Kidney (tissue), 14 donors: ENCODE data around the gene OPHN1. TPM values are rescaled to one million over a fixed set of nuclear protein-coding genes. Genes with fewer than 3 reads are reported as not detected.

ENCODE experiments used
- DNase-seq, 5 donors: peaks; one replicate each; pipeline ENCODE4 v3.0.0-alpha.2; 2013 to 2020
- FAIRE-seq: peaks from 2 replicates; lab custom pipeline; 2012; peaks lifted over from hg19 to GRCh38; lab: Jason Lieb, UNC
- H3K27ac ChIP-seq, 2 donors: one replicate each; pipeline ENCODE4 v1.7.0; 2013; ENCODE audit warnings: low read depth in 2 of 2, low read length in 2 of 2, inconsistent platforms in 1 of 2
- H3K27me3 ChIP-seq: one replicate; pipeline ENCODE4 v1.7.1; 2013; ENCODE audit warnings: low read length, inconsistent platforms; ENCODE audit not compliant: control insufficient read depth, insufficient read depth
- H3K36me3 ChIP-seq, 3 donors: one replicate each; pipeline versions ENCODE4 v1.7.0 to v1.7.1; 2013; ENCODE audit warnings: low read length in 3 of 3, control low read depth in 1 of 3, inconsistent platforms in 1 of 3; ENCODE audit not compliant: insufficient read depth in 3 of 3, control insufficient read depth in 2 of 3
- H3K4me1 ChIP-seq, 3 donors: one replicate each; pipeline versions ENCODE4 v1.7.0 to v1.7.1; 2013; ENCODE audit warnings: low read length in 3 of 3, inconsistent platforms in 1 of 3, low read depth in 1 of 3; ENCODE audit not compliant: control insufficient read depth in 2 of 3, insufficient read depth in 2 of 3
- H3K4me3 ChIP-seq, 3 donors: one replicate each; pipeline versions ENCODE4 v1.7.0 to v1.8.1; 2013; ENCODE audit warnings: low read length in 3 of 3, control low read depth in 1 of 3, inconsistent platforms in 1 of 3
- H3K9ac ChIP-seq, 3 donors: one replicate each; pipeline versions ENCODE4 v1.7.0 to v1.7.1; 2013; ENCODE audit warnings: low read length in 3 of 3, control low read depth in 1 of 3, inconsistent platforms in 1 of 3
- H3K9me3 ChIP-seq, 3 donors: one replicate each; pipeline versions ENCODE4 v1.7.0 to v1.7.1; 2013; ENCODE audit warnings: low read length in 3 of 3, control low read depth in 1 of 3, inconsistent platforms in 1 of 3; ENCODE audit not compliant: control insufficient read depth in 2 of 3, insufficient read depth in 1 of 3
- intact Hi-C: fragments of 100-400 bp; cut with DNase I; formaldehyde crosslinking; loops from one replicate; pipeline ENCODE4 v1.11.1; 2022
- polyA plus RNA-seq: library from polyadenylated mRNA; stranded (reverse); fragments of 350-450 nt; fragmentation: Illumina TruSeq; extraction: RNeasy Lipid Tissue Mini Kit (QIAGEN cat#74804); gene quantifications from one replicate; pipeline ENCODE4 v1.2.3, GENCODE V29; 2014; ENCODE audit warnings: low read depth, low replicate concordance; ENCODE audit not compliant: insufficient read depth
- total RNA-seq: library from RNA; stranded (reverse); fragmentation: NEBNext Ultra II Directional; extraction: Animal tissue kit (Norgen Biotek cat#: 25700); gene quantifications from one replicate; pipeline ENCODE4 v1.2.1, GENCODE V29; 2021
- TF ChIP-seq, protein P1 (sequence below): IDR thresholded peaks from 3 replicates; pipeline ENCODE4 v1.5.1; 2012; ENCODE audit warnings: mild to moderate bottlenecking, moderate library complexity, borderline replicate concordance; ENCODE audit not compliant: insufficient read depth; ENCODE audit errors: extremely low read depth
- donor health status: control.
- donor health status: control.
- donor health status: control.
- donor health status: control.
- donor health status: control.
- donor health status: DM: yes; HTN: yes; CAD: no.
- donor health status: Normal renal cell carcinoma (clear cell type).

Gene OPHN1
- total and polyA plus RNA-seq, 2 donors from 2014 or later, result 1.9 to 9.5 TPM

DNA sequence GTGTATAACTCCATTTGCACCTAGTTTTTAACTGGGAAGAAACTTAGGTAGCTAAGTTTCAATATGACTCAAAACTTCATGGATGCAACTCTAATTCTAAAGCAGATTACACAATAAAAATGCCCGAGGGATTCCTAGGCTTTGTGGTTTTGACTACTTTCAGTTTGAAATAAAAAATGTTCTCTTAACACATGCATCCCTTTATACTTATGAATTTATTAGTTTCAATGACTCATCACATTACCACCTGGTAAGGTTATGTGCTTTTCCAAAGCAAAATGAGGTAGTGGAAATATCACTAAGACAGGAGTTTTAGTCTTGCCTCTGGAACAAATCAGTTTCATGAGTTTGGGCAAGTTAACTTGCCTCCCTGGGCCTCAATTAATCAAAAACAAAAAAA is 125.5 kb downstream of the OPHN1 start:
- Histone ChIP-seq H3K36me3 (no peaks in the 10 kb centered on the region), H3K4me3 (no peak overlapping the region), H3K4me1 (no peaks in the 10 kb centered on the region), H3K9ac (no peak overlapping the region), H3K27ac (no peak overlapping the region), H3K27me3 (no peaks in the 10 kb centered on the region), H3K9me3 (no peaks in the 10 kb centered on the region)
- DNase-seq (no peak), FAIRE-seq (no peak)
- intact Hi-C loops, result no loop called here
- TF ChIP-seq, protein P1, sequence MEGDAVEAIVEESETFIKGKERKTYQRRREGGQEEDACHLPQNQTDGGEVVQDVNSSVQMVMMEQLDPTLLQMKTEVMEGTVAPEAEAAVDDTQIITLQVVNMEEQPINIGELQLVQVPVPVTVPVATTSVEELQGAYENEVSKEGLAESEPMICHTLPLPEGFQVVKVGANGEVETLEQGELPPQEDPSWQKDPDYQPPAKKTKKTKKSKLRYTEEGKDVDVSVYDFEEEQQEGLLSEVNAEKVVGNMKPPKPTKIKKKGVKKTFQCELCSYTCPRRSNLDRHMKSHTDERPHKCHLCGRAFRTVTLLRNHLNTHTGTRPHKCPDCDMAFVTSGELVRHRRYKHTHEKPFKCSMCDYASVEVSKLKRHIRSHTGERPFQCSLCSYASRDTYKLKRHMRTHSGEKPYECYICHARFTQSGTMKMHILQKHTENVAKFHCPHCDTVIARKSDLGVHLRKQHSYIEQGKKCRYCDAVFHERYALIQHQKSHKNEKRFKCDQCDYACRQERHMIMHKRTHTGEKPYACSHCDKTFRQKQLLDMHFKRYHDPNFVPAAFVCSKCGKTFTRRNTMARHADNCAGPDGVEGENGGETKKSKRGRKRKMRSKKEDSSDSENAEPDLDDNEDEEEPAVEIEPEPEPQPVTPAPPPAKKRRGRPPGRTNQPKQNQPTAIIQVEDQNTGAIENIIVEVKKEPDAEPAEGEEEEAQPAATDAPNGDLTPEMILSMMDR, result no peak

GRCh38 chrX:68304602-68305001 is 128.7 kb downstream of the OPHN1 start:
- no peak overlapping the region for H3K9ac ChIP-seq
- DNase-seq (no peak), FAIRE-seq (no peak)
- no peaks in the 10 kb centered on the region for H3K9me3 ChIP-seq
- no peaks in the 10 kb centered on the region for H3K4me1 ChIP-seq
- H3K27ac ChIP-seq, result no peak overlapping the region
- no peaks in the 10 kb centered on the region for H3K36me3 ChIP-seq
- TF ChIP-seq, protein P1, result no peak
- intact Hi-C loops, result no loop called here
- no peaks in the 10 kb centered on the region for H3K27me3 ChIP-seq
- no peak overlapping the region for H3K4me3 ChIP-seq

- no peaks in the 10 kb centered on the region for H3K9me3 ChIP-seq
- intact Hi-C loops, result no loop called here
- no peaks in the 10 kb centered on the region for H3K27me3 ChIP-seq
- DNase-seq, result no peak
- no peak overlapping the region for H3K9ac ChIP-seq
- H3K27ac ChIP-seq, result no peak overlapping the region
- no peaks in the 10 kb centered on the region for H3K36me3 ChIP-seq
- no peak overlapping the region for H3K4me3 ChIP-seq
- H3K4me1 ChIP-seq, result no peaks in the 10 kb centered on the region
- TF ChIP-seq, protein P1, result no peak
- FAIRE-seq, result no peak
These were observed 133.4 kb downstream of the OPHN1 start for GRCh38 chrX:68299898-68300297.

GRCh38 chrX:68292471-68292870 is 140.8 kb downstream of the OPHN1 start:
- Histone ChIP-seq H3K4me1 (no peaks in the 10 kb centered on the region), H3K27me3 (no peaks in the 10 kb centered on the region), H3K27ac (no peak overlapping the region), H3K4me3 (no peak overlapping the region), H3K36me3 (no peaks in the 10 kb centered on the region), H3K9ac (no peak overlapping the region), H3K9me3 (no peaks in the 10 kb centered on the region)
- no peak for FAIRE-seq
- intact Hi-C loops, result no loop called here
- no peak for DNase-seq
- TF ChIP-seq, protein P1, result no peak
